ENCODE data around the gene SUMO2. TPM values are rescaled to one million over a fixed set of nuclear protein-coding genes. Genes with fewer than 3 reads are reported as not detected.

The SUMO2 gene
- total and polyA plus RNA-seq, 11 donors, result 47.1 to 277 (median 201) TPM

DNA sequence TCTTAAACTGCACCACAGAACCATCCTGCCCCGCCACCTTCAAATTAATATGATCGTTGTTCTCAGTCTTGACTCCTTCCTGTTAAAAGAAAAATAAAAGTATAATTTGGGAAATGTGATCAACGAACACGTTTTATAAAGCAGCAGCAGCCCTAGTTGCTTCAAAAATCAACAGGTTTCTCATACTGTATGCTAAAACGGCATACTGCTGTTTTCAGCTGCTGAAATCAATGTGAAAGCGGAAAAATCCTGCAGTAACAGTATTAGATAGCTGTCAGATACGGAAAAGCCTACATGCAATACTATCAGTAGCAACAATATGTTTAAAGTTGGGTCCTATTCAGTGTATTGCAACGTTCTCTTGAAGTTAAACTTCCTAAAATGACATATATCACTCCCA is 1.6 kb downstream of the SUMO2 start:
- Histone ChIP-seq H3K4me3 (peak overlapping the region; percentile 62 to 98 (median 90)), H3K27ac (peak overlapping the region in 9 of 12 donors; percentile 96 to 100 (median 99)), H3K27me3 (no peaks in the 10 kb centered on the region), H3K9me3 (no peaks in the 10 kb centered on the region), H3K4me1 (peaks cover 0 to 37% (median 23%) of the 10 kb centered on the region in 12 donors), H3K36me3 (peaks cover 0 to 47% (median 43%) of the 10 kb centered on the region in 9 donors)
- 7 to 10% (median 9%) methylated on average over 8 of the region's 8 CpGs for WGBS, 4 donors
- ATAC-seq (no peak), DNase-seq (no peak)
- intact Hi-C loops (cut with DNase I), result loop anchor here in 3 of 10 donors (5.0 to 10.0 kb wide), 3 partner anchors 69 to 196 kb away; partner anchors contain the start of gene CDR2L (in 1 of the 3)
- TF ChIP-seq, protein P1, sequence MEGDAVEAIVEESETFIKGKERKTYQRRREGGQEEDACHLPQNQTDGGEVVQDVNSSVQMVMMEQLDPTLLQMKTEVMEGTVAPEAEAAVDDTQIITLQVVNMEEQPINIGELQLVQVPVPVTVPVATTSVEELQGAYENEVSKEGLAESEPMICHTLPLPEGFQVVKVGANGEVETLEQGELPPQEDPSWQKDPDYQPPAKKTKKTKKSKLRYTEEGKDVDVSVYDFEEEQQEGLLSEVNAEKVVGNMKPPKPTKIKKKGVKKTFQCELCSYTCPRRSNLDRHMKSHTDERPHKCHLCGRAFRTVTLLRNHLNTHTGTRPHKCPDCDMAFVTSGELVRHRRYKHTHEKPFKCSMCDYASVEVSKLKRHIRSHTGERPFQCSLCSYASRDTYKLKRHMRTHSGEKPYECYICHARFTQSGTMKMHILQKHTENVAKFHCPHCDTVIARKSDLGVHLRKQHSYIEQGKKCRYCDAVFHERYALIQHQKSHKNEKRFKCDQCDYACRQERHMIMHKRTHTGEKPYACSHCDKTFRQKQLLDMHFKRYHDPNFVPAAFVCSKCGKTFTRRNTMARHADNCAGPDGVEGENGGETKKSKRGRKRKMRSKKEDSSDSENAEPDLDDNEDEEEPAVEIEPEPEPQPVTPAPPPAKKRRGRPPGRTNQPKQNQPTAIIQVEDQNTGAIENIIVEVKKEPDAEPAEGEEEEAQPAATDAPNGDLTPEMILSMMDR (IDR thresholded peaks at IDR 0.05), result no peak
- TF ChIP-seq POLR2A (IDR thresholded peaks at IDR 0.05), result no peak

DNA sequence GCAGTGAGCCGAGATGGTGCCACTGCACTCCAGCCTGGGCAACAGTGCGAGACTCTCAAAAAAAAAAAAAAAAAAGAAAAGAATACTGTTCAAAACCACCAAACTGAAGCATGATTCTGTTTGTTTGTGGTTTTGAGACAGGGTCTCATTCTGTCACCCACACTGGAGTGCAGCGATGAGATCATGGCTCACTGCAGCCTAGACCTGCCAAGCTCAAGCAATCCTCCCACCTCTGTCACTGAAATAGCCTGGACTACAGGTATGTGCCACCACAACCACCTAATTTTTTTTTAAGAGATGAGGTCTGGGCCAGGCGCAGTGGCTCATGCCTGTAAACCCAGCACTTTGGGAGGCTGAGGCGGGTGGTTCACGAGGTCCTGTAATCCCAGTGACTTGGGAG is 4.3 kb downstream of the SUMO2 start:
- 92 to 97% (median 95%) methylated on average over 6 of the region's 6 CpGs for WGBS, 4 donors
- Histone ChIP-seq H3K9me3 (no peaks in the 10 kb centered on the region), H3K36me3 (peaks cover 0 to 74% (median 69%) of the 10 kb centered on the region in 9 donors), H3K27me3 (no peaks in the 10 kb centered on the region), H3K4me1 (peaks cover 0 to 35% (median 20%) of the 10 kb centered on the region in 12 donors), H3K27ac (no peak overlapping the region), H3K4me3 (no peak overlapping the region)
- TF ChIP-seq POLR2A (IDR thresholded peaks at IDR 0.05), result no peak
- TF ChIP-seq, protein P1 (IDR thresholded peaks at IDR 0.05), result no peak
- no peak for DNase-seq
- ATAC-seq, result no peak
- intact Hi-C loops (cut with DNase I), result loop anchor here in 1 of 10 donors (10.0 kb wide), 1 partner anchor 64 kb away; no protein-coding TSS in a partner anchor

DNA sequence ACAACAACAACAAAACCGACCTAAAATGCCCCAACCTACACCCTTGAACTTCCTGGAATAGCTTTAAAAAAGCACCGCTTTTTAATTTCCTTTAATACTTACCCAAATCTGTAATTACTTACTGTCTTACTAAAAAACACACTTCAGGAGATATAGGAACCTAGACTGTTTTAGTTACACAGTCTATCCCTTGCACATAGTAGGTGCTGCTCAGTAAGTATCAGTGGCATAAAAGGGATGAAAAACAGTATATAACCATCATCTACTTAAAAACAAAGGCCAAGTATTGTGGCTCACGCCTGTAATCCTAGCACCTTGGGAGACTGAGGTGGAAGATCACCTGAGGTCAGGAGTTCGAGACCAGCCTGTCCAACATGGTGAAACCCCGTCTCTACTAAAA is 6.1 kb downstream of the SUMO2 start:
- ATAC-seq (no peak), DNase-seq (no peak)
- Histone ChIP-seq H3K27me3 (no peaks in the 10 kb centered on the region), H3K9me3 (no peaks in the 10 kb centered on the region), H3K27ac (no peak overlapping the region), H3K36me3 (peaks cover 0 to 92% (median 85%) of the 10 kb centered on the region in 9 donors), H3K4me1 (peaks cover 0 to 43% (median 19%) of the 10 kb centered on the region in 12 donors), H3K4me3 (no peak overlapping the region)
- intact Hi-C loops (cut with DNase I), result loop anchor here in 1 of 10 donors (10.0 kb wide), 1 partner anchor 62 kb away; no protein-coding TSS in a partner anchor
- 82 to 92% (median 86%) methylated on average over 5 of the region's 5 CpGs for WGBS, 4 donors
- TF ChIP-seq POLR2A (IDR thresholded peaks at IDR 0.05), result no peak
- TF ChIP-seq, protein P1 (IDR thresholded peaks at IDR 0.05), result no peak

DNA sequence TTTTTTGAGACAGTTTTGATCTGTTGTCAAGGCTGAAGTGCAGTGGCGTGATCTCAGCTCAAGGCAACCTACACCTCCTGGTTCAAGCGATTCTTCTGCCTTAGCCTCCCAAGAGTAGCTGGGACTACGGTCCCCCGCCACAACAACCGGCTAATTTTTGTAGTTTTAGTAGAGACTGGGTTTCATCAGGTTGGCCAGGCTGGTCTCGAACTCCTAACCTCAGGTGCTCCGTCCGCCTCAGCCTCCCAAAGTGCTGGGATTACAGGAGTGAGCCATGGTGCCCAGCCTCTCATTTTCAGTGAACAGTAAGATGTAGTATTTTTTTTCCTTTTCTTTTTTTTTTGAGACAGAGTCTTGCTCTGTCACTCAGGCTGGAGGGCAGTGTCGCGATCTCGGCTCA is 7.8 kb downstream of the SUMO2 start:
- TF ChIP-seq, protein P1 (IDR thresholded peaks at IDR 0.05), result no peak
- no peak for TF ChIP-seq POLR2A (IDR thresholded peaks at IDR 0.05)
- WGBS, 4 donors, result 91 to 96% (median 93%) methylated on average over 11 of the region's 11 CpGs
- H3K36me3 ChIP-seq, result peaks cover 0 to 100% (median 93%) of the 10 kb centered on the region in 9 donors
- no peak overlapping the region for H3K4me3 ChIP-seq
- no peaks in the 10 kb centered on the region for H3K27me3 ChIP-seq
- DNase-seq (no peak), ATAC-seq (no peak)
- no peaks in the 10 kb centered on the region for H3K9me3 ChIP-seq
- H3K4me1 ChIP-seq, result peaks cover 0 to 28% (median 11%) of the 10 kb centered on the region in 12 donors
- H3K27ac ChIP-seq, result no peak overlapping the region
- intact Hi-C loops (cut with DNase I), result loop anchor here in 6 of 10 donors (5.0 to 10.0 kb wide), 3 partner anchors 58 to 63 kb away; no protein-coding TSS in a partner anchor
